Hypothalamus (tissue), 51 donors: ENCODE results near the gene BRSK2.
A peak's percentile ranks its signal among the peaks of the same experiment; 100 is the strongest.
"Not testable (repeated sequence)": the region's sequence is repeated elsewhere in the genome, so short reads cannot be mapped to it uniquely, and the experiment has no call there.

Source experiments
- DNase-seq, 51 donors: peaks; one replicate each; lab custom pipeline; 2025; lab: John Stamatoyannopoulos, UW

The BRSK2 gene

DNA sequence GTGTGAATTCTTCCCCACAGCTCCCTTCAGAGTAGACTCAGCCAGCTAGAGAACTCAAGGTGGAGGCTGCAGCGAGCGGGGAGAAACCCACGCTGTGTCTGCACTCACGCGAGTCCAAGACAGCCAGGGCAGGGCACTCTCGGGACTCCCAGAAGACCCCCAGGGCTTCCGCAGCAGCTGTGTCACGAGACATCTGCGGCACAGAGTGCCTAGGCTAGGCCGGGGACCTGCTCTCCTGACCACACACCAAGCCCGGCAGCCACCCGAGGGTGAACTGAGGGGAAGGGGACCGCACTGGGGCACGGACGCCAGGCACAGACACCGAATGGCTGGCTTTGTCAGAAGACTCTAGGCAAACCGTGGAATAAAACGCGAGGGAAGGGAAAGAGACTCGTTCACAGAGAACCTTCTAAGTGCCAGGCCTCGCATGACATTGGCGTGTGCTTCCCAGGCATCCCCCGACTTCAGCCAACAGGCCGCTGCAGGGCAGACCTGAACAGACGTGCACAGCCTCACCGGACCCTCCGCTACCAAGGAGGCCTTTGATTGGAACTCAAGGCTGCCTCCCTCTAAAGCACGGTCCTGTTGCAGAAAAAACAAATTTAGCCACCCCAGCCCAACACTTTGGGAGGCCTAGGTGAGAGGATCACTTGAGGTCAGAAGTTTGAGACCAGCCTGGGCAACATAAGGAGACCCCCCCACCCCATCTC, 115.0 kb downstream of the BRSK2 start:
- DNase-seq, result no peak

DNA sequence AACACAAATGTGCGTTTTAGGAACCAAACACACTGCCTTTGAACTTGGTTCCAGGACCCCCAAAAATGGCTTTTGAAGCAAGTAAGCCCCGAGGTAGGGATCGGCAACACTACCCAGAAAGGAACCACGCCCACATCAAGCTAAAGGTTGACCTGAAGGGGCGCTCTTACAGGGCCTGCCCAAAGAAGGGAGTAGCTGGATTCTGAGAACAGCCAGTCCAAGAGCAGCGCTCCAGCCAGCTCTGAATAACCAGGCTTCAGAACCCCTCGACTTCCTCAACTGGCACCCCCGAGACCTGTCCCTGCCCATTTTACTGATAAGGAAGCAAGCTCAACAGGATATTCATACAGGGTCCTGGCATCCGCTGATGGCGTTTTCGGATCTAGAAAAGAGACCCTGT, 115.7 kb downstream of the BRSK2 start:
- no peak for DNase-seq

DNA sequence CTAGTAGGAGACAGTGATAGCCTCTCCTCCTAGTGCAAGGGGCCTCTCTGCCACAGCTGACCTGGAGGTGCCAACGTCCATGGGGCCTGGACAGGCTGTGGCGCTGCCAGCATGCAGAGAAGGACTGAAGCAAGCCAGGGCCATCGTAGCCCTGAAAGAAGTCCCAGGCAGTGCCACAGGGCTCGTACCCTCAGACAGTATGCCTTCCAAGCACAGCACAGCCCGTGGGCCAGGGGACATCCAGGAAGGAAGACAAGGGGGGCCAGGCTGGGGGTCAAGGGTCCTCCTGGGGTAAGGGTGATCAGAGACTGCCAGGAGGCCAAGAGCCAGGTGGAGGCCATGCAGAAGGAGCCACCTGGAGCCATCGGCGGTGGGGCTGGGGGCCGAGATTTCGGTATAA, 117.2 kb downstream of the BRSK2 start:
- no peak for DNase-seq

DNA sequence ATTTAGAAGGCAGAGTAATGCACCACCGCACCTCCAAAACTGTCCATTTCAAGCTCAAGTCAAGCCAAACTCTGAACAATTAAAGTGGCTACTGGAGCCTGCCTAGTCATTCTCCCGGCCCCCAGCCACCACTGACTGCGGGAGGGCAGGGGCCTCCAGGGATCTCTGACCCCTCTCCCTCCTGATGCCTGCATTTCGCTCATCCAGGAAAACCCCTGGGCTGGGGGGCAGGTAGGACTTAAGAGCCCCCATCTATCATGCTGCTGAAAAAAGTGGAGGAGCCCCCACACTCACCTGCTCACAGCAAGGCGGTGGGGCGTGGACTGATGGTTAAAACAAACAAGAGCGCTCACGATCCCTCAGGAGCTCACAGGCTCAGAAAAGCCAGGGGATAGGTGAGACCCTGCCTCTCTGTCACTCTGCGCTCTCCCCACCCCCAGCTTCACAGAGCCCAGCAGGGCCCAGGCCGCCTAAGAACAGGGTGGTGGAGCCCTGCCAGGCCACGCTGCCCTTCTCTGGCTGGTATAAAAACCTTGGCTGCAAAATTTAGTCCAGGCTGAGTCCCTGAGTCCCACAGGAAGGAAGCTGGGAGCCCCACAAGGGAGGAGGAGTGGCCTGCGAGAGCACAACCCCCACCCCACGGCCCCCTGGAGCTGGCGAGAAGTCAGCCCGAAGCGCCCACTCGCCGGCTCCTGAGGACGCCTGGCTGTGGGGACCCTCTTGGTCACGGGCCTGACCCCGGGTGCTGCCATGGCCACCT, 117.8 kb downstream of the BRSK2 start:
- peak in 20 of 51 donors; percentile 22 to 64 (median 38) for DNase-seq

DNA sequence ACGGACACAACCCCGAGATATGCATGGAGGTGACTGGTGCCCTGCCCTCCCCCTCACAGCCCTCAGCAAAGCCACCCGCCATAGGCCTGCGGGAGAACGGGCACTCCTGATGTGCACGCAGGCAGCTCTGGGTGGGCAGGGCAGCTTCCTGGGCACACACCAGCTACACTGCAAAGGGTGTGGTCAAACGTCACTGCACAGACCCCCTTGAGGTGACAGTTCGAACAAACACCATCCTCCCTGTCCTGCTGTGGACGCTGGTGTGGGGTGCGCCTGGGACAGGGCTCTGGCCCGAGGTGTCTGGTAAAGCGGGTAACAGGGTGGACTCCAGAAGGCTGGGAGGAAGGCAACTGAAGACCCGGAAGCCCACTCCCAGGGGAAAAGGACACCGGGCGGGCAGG, 118.8 kb downstream of the BRSK2 start:
- DNase-seq, result no peak

DNA sequence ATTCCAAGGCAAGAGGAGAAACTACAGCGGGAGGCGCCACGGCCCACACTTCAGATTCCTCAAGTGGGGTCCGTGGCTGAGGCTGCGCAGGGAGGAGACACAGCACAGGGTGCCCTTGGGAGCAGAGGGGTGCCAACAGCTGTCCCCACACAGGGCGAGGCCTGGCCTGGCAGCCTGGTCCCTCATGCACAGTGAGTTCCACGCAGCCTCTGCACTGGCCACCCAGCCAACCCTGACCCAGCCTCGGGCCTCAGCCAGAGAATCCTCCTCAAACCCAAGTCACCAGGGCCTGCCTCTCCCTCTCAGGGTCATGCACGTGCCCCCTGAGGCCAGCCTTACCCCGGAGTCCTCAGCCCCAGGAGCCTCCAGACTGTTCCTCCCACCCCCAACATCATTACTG, 119.3 kb downstream of the BRSK2 start:
- DNase-seq, result no peak

DNA sequence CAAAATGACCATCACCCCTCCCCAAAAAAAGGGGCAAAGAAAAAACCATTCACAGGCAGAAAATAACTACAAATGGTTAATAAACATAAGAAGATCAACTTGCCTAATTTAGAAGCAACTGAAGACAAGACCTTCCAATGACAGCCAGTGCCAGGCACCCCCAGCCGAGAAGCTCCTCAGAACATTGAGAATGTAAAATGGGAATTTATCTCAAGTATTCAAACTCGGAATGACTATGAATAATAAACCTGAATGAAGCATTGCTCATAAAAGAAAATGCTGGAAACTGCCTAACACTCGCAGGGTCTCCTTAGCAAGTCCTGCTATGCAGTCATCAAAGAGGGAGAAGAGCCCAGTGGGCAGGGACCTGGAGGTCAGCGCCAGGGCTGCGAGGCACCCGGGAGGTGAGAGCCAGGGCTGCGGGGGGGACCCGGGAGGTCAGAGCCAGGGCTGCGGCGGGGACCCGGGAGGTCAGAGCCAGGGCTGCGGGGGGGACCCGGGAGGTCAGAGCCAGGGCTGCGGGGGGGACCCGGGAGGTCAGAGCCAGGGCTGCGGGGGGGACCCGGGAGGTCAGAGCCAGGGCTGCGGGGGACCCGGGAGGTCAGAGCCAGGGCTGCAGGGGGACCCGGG, 120.0 kb downstream of the BRSK2 start:
- no peak for DNase-seq

DNA sequence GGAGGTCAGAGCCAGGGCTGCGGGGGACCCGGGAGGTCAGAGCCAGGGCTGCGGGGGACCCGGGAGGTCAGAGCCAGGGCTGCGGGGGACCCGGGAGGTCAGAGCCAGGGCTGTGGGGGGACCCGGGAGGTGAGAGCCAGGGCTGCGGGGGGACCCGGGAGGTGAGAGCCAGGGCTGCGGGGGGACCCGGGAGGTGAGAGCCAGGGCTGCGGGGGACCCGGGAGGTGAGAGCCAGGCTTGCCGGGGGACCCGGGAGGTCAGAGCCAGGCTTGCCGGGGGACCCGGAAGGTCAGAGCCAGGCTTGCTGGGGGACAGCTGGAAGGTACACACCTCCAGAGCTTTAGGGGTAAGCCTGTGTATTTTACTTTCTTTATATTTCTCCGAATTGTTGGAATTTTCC, 120.6 kb downstream of the BRSK2 start:
- DNase-seq, result not testable (repeated sequence)

DNA sequence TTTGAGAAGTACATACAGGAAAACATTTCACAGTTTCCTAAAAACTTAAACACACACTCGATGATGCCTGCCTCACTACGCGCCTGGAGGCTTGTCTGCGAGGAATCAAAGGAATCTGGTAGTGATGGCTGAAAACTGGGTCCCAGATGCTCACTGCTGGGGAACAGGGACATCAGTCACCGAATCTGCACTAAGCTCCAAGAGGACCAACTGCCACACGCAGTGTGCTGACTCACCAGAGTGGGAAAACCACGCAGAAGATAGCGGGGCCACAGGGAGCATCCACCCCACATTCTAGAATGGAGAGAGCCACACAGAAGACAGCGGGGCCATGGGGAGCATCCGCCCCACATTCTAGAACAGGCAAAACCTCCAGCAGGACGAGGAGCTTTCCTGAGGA, 121.2 kb downstream of the BRSK2 start:
- DNase-seq, result no peak

DNA sequence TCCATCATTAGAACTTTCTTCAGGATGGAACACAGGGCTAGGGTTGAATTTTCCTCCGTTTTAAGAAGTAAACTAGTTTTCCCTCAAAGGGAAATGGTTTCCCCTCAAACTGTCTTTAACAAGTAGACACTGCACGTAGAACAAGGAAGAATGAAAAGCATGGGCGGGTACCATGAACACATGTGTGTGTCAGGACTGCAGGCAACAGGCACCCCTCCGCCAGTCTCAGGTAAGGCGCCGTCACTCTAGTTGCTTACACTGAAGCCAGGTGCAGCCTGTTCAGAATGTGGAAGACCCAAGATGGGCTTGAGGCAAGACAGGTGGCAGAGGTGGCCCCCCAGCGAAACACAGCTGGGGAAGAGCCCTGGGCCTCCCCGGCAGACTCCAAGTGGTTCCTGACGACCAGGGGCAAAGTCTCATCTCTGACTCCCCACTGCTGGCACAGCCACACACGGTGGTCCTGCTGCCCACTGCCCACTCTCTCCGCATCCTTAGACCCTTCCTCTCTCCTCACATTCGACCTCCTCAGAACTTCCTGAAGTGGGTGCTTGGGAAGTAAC, 122.3 kb downstream of the BRSK2 start:
- DNase-seq, result no peak
